ENCODE results near the gene PACRG. TPM values are rescaled to one million over a fixed set of nuclear protein-coding genes. Genes with fewer than 3 reads are reported as not detected.

Gene PACRG
- total and polyA plus RNA-seq, 4 donors: 0.47 to 3.8 (median 2.4) TPM

GRCh38 chr6:163200694-163201093, 472.9 kb downstream of the PACRG start:
- Histone ChIP-seq H3K4me1 (ENCODE audit: control insufficient read depth in 4 of 4, insufficient read depth in 4 of 4, low read length in 3 of 4) (peaks cover 0 to 14% (median 10%) of the 10 kb centered on the region in 4 donors), H3K27ac (ENCODE audit: low read depth in 1 of 2, low read length in 2 of 2) (no peak overlapping the region), H3K36me3 (ENCODE audit: control insufficient read depth in 4 of 4, insufficient read depth in 3 of 4, low read depth in 1 of 4, low read length in 3 of 4) (no peaks in the 10 kb centered on the region), H3K27me3 (ENCODE audit: control insufficient read depth in 4 of 4, insufficient read depth in 4 of 4, low read length in 3 of 4) (no peaks in the 10 kb centered on the region), H3K9me3 (ENCODE audit: control insufficient read depth in 4 of 4, low read length in 3 of 4) (no peaks in the 10 kb centered on the region), H3K4me3 (ENCODE audit: low read depth in 1 of 3, low read length in 3 of 3) (no peak overlapping the region), H3K9ac (ENCODE audit: low read depth in 1 of 2, low read length in 2 of 2) (no peak overlapping the region)
- no peak for DNase-seq (ENCODE audit: low spot score)
- TF ChIP-seq MAX (IDR thresholded peaks at IDR 0.05) (no peak), SP1 (IDR thresholded peaks at IDR 0.05) (no peak), YY1 (IDR thresholded peaks at IDR 0.05) (no peak), EGR1 (IDR thresholded peaks at IDR 0.05; ENCODE audit: low read depth in 2 of 2) (no peak), GABPA (IDR thresholded peaks at IDR 0.05 in 1 of 2, conservative IDR thresholded peaks at IDR 0.05 in 1 of 2) (no peak), CTCF (IDR thresholded peaks at IDR 0.05; ENCODE audit: low read depth, low read length, missing input control) (no peak), RXRA (IDR thresholded peaks at IDR 0.05) (no peak), HNF4G (IDR thresholded peaks at IDR 0.05) (no peak), JUND (IDR thresholded peaks at IDR 0.05) (no peak), REST (IDR thresholded peaks at IDR 0.05) (no peak), FOXA1 (IDR thresholded peaks at IDR 0.05) (no peak), FOXA2 (IDR thresholded peaks at IDR 0.05) (no peak)
- 91% methylated on average over 8 of the region's 8 CpGs for WGBS

- Histone ChIP-seq H3K4me1 (ENCODE audit: control insufficient read depth in 4 of 4, insufficient read depth in 4 of 4, low read length in 3 of 4) (peaks cover 0 to 2% (median 0%) of the 10 kb centered on the region in 4 donors), H3K9ac (ENCODE audit: low read depth in 1 of 2, low read length in 2 of 2) (no peak overlapping the region), H3K27ac (ENCODE audit: low read depth in 1 of 2, low read length in 2 of 2) (no peak overlapping the region), H3K9me3 (ENCODE audit: control insufficient read depth in 4 of 4, low read length in 3 of 4) (no peaks in the 10 kb centered on the region), H3K4me3 (ENCODE audit: low read depth in 1 of 3, low read length in 3 of 3) (no peak overlapping the region), H3K27me3 (ENCODE audit: control insufficient read depth in 4 of 4, insufficient read depth in 4 of 4, low read length in 3 of 4) (no peaks in the 10 kb centered on the region), H3K36me3 (ENCODE audit: control insufficient read depth in 4 of 4, insufficient read depth in 3 of 4, low read depth in 1 of 4, low read length in 3 of 4) (no peaks in the 10 kb centered on the region)
- no peak for DNase-seq (ENCODE audit: low spot score)
- WGBS: 94% methylated on average over 12 of the region's 12 CpGs
- no peak for TF ChIP-seq YY1 (IDR thresholded peaks at IDR 0.05)
- no peak for TF ChIP-seq HNF4G (IDR thresholded peaks at IDR 0.05)
- TF ChIP-seq CTCF (IDR thresholded peaks at IDR 0.05; ENCODE audit: low read depth, low read length, missing input control): no peak
- no peak for TF ChIP-seq ZBTB33 (IDR thresholded peaks at IDR 0.05)
- TF ChIP-seq FOXA1 (IDR thresholded peaks at IDR 0.05): no peak
- TF ChIP-seq REST (IDR thresholded peaks at IDR 0.05): no peak
- TF ChIP-seq RAD21 (IDR thresholded peaks at IDR 0.05): no peak
- TF ChIP-seq NR2F2 (IDR thresholded peaks at IDR 0.05): no peak
- TF ChIP-seq MAX (IDR thresholded peaks at IDR 0.05): no peak
- no peak for TF ChIP-seq GABPA (IDR thresholded peaks at IDR 0.05 in 1 of 2, conservative IDR thresholded peaks at IDR 0.05 in 1 of 2)
- TF ChIP-seq FOXA2 (IDR thresholded peaks at IDR 0.05): no peak
- TF ChIP-seq EGR1 (IDR thresholded peaks at IDR 0.05; ENCODE audit: low read depth in 2 of 2): no peak
- TF ChIP-seq HNF4A (conservative IDR thresholded peaks at IDR 0.05): no peak
Observed at GRCh38 chr6:163201855-163202254, 474.1 kb downstream of the PACRG start.
